ENCODE data around the gene SMYD4. TPM values are rescaled to one million over a fixed set of nuclear protein-coding genes. Genes with fewer than 3 reads are reported as not detected.

Gene SMYD4
- total RNA-seq, 2 experiments from 2014 or later: 22.2 to 22.7 TPM

DNA sequence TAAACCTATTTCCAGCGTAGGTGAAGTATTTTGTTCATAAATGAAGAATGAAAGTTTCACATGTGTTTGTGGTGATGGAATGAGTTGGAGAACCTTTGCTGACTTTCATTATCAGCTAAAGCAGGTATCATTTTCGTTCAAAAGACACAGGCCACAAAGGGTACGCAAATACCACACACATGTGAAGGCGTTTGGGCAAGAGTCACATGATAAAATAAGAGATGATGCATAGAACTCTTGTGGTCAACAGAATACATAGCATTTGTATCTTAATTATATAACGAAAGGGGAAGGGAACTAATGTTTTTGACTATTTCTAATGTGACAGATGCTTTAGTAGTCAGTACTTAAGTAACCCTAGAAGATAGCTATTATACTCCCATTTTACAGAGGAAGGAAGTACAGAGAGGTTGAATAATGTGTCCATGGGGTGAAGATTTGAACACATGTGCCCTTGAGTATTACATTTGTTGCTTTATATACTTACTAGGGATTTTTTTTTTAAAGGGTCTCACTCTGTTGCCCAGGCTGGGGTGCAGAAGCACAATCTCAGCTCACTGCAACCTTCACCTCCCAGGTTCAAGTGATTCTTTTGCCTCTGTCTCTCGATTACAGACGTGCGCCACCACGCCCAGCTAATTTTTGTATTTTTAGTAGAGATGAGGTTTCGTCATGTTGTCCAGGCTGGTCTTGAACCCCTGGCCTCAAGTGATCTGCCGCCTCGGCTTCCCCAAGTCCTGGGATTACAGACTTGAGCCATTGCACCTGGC, 4.9 kb upstream of the SMYD4 start:
- Mint-ChIP-seq H3K4me3 (peak overlapping the region; percentile 36), H3K4me1 (ENCODE audit: low read depth) (peaks cover 44% of the 10 kb centered on the region), H3K36me3 (ENCODE audit: low read depth) (peaks cover 33% of the 10 kb centered on the region), H3K9me3 (no peaks in the 10 kb centered on the region), H3K27ac (peak overlapping the region; percentile 57), H3K27me3 (no peaks in the 10 kb centered on the region)
- peak; percentile 21 for ATAC-seq
- TF ChIP-seq, protein P1, sequence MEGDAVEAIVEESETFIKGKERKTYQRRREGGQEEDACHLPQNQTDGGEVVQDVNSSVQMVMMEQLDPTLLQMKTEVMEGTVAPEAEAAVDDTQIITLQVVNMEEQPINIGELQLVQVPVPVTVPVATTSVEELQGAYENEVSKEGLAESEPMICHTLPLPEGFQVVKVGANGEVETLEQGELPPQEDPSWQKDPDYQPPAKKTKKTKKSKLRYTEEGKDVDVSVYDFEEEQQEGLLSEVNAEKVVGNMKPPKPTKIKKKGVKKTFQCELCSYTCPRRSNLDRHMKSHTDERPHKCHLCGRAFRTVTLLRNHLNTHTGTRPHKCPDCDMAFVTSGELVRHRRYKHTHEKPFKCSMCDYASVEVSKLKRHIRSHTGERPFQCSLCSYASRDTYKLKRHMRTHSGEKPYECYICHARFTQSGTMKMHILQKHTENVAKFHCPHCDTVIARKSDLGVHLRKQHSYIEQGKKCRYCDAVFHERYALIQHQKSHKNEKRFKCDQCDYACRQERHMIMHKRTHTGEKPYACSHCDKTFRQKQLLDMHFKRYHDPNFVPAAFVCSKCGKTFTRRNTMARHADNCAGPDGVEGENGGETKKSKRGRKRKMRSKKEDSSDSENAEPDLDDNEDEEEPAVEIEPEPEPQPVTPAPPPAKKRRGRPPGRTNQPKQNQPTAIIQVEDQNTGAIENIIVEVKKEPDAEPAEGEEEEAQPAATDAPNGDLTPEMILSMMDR (IDR thresholded peaks at IDR 0.05): no peak
- peak; percentile 71 for DNase-seq
- intact Hi-C loops (cut with micrococcal nuclease): no loop called here
- ChIA-PET POLR2A (interaction anchor here (0.6 to 1.5 kb wide), 5 partner anchors 11 to 1414 kb away, joined by 3 to 8 read pairs (median 3); no protein-coding TSS in a partner anchor), CTCF (interaction anchor here (0.8 to 2.7 kb wide), 4 partner anchors 9 to 114 kb away, joined by 3 to 19 read pairs (median 7); no protein-coding TSS in a partner anchor)

DNA sequence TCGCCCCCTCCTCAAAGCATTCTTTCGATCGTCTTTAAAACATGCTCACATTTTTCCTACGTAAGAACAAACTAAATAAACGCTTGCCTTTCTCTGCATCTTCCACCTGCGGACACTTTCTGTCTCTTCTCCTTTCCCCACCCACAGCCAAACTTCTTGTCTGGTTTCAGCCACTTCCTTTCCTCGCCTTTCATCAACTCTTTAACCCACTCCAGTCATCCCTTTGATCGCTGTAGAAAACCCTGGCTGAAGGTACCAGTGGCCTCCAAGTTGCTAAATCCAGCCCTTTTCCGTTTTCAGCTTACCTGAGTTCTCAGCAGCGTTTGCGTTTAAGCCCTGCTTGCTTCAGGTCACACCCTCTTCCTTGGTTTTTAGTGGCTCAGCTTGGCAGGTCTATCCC, 586 bp upstream of the SMYD4 start:
- no peaks in the 10 kb centered on the region for H3K9me3 Mint-ChIP-seq
- peak; percentile 18 for ATAC-seq
- H3K4me3 Mint-ChIP-seq: peak overlapping the region; percentile 92
- peaks cover 59% of the 10 kb centered on the region for H3K4me1 Mint-ChIP-seq (ENCODE audit: low read depth)
- no peaks in the 10 kb centered on the region for H3K27me3 Mint-ChIP-seq
- DNase-seq: peak; percentile 49
- intact Hi-C loops (cut with micrococcal nuclease): no loop called here
- H3K27ac Mint-ChIP-seq: peak overlapping the region; percentile 93
- TF ChIP-seq, protein P1 (IDR thresholded peaks at IDR 0.05): no peak
- peaks cover 43% of the 10 kb centered on the region for H3K36me3 Mint-ChIP-seq (ENCODE audit: low read depth)
- ChIA-PET CTCF (interaction anchor here (1.4 to 2.6 kb wide), 3 partner anchors 18 to 114 kb away, joined by 3 to 12 read pairs (median 11); no protein-coding TSS in a partner anchor), POLR2A (interaction anchor here (0.6 to 1.8 kb wide), 4 partner anchors 10 to 184 kb away, joined by 3 to 5 read pairs (median 4); partner anchors contain the start of gene SCARF1)

DNA sequence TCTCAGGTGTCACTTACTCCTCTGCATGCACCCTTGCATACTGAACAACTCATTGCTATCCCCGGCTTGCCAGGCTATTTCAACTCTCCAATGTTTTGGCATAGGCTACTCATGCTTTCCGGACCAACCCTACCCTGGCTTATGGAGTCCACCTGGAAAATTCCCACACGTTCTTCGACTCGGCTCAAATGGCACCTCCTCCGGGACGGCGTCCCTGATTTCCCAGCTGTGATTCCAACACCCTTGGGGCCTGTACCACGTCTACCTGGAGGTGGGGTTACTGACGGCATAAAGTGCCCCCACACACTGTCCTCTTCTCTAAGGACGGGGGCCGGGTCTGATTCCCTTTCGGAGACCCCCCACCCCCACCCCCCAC, 498 bp downstream of the SMYD4 start:
- Mint-ChIP-seq H3K27ac (peak overlapping the region; percentile 56), H3K27me3 (no peaks in the 10 kb centered on the region), H3K4me3 (peak overlapping the region; percentile 92), H3K4me1 (ENCODE audit: low read depth) (peaks cover 55% of the 10 kb centered on the region), H3K36me3 (ENCODE audit: low read depth) (peaks cover 46% of the 10 kb centered on the region), H3K9me3 (no peaks in the 10 kb centered on the region)
- TF ChIP-seq, protein P1 (IDR thresholded peaks at IDR 0.05): no peak
- ChIA-PET CTCF (interaction anchor here (0.9 to 2.6 kb wide), 5 partner anchors 19 to 180 kb away, joined by 3 to 12 read pairs (median 3); no protein-coding TSS in a partner anchor), POLR2A (interaction anchor here (0.5 to 1.8 kb wide), 8 partner anchors 9 to 318 kb away, joined by 3 to 5 read pairs (median 4); no protein-coding TSS in a partner anchor)
- DNase-seq: peak; percentile 21
- intact Hi-C loops (cut with micrococcal nuclease): no loop called here
- ATAC-seq: no peak

DNA sequence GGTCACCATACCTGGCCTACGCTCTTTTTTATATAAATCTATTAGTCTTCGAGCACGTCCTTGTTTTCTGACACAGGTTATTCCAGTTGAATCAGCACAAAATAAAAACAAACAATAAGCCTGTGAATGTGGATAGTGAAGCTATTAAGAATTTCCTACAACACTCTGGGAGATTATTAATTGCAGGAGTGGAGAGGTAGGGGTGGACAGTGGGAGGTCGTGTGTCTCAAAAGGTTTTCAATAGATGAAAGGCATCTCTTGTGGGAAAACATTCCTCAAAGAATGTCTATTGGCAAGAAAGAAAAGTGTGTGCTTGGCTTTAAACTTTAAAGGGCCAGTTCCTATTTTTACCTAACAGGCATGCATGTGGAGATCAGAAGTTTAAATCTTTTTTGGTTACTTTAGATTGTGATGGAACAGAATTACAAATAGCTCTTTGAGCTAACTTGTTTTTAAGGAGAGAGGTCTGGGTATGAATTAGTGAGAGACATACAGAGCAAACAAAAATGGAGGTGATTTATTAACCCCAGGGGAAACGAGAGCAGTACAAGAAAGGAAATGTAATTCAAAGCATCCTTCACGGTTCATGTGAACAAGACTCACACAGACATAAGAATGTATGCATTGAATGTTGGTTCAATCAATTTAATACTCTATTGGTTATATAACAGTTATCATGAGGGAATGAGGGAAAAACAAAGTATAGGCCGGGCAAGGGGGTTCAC, 9.0 kb downstream of the SMYD4 start:
- H3K4me3 Mint-ChIP-seq: no peak overlapping the region
- H3K27ac Mint-ChIP-seq: no peak overlapping the region
- no peaks in the 10 kb centered on the region for H3K27me3 Mint-ChIP-seq
- H3K4me1 Mint-ChIP-seq (ENCODE audit: low read depth): peaks cover 19% of the 10 kb centered on the region
- ChIA-PET CTCF (interaction anchor here (0.9 kb wide), 2 partner anchors 14 to 44 kb away, joined by 3 to 4 read pairs; no protein-coding TSS in a partner anchor), POLR2A (interaction anchor here (1.0 kb wide), 1 partner anchor 9 kb away, joined by 4 read pairs; the partner anchor contains the start of genes RPA1 and SMYD4)
- H3K9me3 Mint-ChIP-seq: no peaks in the 10 kb centered on the region
- intact Hi-C loops (cut with micrococcal nuclease): no loop called here
- TF ChIP-seq, protein P1 (IDR thresholded peaks at IDR 0.05): no peak
- no peak for ATAC-seq
- no peak for DNase-seq
- peaks cover 23% of the 10 kb centered on the region for H3K36me3 Mint-ChIP-seq (ENCODE audit: low read depth)

Data from activated CD8-positive, alpha-beta T cell treated with anti-CD3 and anti-CD28 coated beads for 36 hours (primary cell).